ENCODE data around the gene IRAK1BP1. TPM values are rescaled to one million over a fixed set of nuclear protein-coding genes. Genes with fewer than 3 reads are reported as not detected.
"Not testable (repeated sequence)": the region's sequence is repeated elsewhere in the genome, so short reads cannot be mapped to it uniquely, and the experiment has no call there.

IRAK1BP1 gene
- total RNA-seq, 1 experiment from 2014 or later, result 1.8 TPM

- Mint-ChIP-seq H3K9me3 (ENCODE audit: unreplicated experiment) (no peaks in the 10 kb centered on the region), H3K27ac (ENCODE audit: unreplicated experiment) (no peak overlapping the region), H3K4me3 (ENCODE audit: unreplicated experiment) (no peak overlapping the region), H3K36me3 (ENCODE audit: insufficient read depth, unreplicated experiment) (no peaks in the 10 kb centered on the region), H3K4me1 (ENCODE audit: low read depth, unreplicated experiment) (no peaks in the 10 kb centered on the region), H3K27me3 (ENCODE audit: insufficient read depth, unreplicated experiment) (no peaks in the 10 kb centered on the region)
- ChIA-PET CTCF (no interaction called here), POLR2A (no interaction called here)
- DNase-seq, result no peak
- no peak for TF ChIP-seq CTCF (IDR thresholded peaks at IDR 0.05; ENCODE audit: insufficient read depth in 1 of 2, low read depth in 1 of 2, low read length in 1 of 2, severe bottlenecking in 1 of 2, unreplicated experiment in 1 of 2)
- Histone ChIP-seq H3K4me1 (no peaks in the 10 kb centered on the region), H3K27me3 (replicated peaks; ENCODE audit: control insufficient read depth, insufficient read depth, low read length) (no peaks in the 10 kb centered on the region), H3K9me3 (no peaks in the 10 kb centered on the region), H3K36me3 (ENCODE audit: control insufficient read depth, insufficient read depth, low read length) (no peaks in the 10 kb centered on the region), H3K4me3 (ENCODE audit: low read depth, low read length) (no peak overlapping the region)
- BruUV-seq (replicated peaks), result no TSS peak
- intact Hi-C loops (cut with micrococcal nuclease; ENCODE audit: unreplicated experiment), result no loop called here
These were observed 16.3 kb downstream of the IRAK1BP1 start for GRCh38 chr6:78883651-78884050.

- H3K36me3 ChIP-seq (ENCODE audit: control insufficient read depth, insufficient read depth, low read length); H3K4me3 Mint-ChIP-seq (ENCODE audit: unreplicated experiment); H3K36me3 Mint-ChIP-seq (ENCODE audit: insufficient read depth, unreplicated experiment); H3K4me3 ChIP-seq (ENCODE audit: low read depth, low read length); DNase-seq; H3K4me1 Mint-ChIP-seq (ENCODE audit: low read depth, unreplicated experiment); H3K9me3 Mint-ChIP-seq (ENCODE audit: unreplicated experiment); H3K27me3 ChIP-seq (replicated peaks; ENCODE audit: control insufficient read depth, insufficient read depth, low read length); H3K27me3 Mint-ChIP-seq (ENCODE audit: insufficient read depth, unreplicated experiment); CTCF ChIA-PET; H3K27ac Mint-ChIP-seq (ENCODE audit: unreplicated experiment); BruUV-seq (replicated peaks); intact Hi-C loops (cut with micrococcal nuclease; ENCODE audit: unreplicated experiment); H3K4me1 ChIP-seq; H3K9me3 ChIP-seq; POLR2A ChIA-PET: not testable (repeated sequence)
These were observed 22.6 kb downstream of the IRAK1BP1 start for GRCh38 chr6:78889901-78890300.

GRCh38 chr6:78896227-78896626 lies 28.9 kb downstream of the IRAK1BP1 start:
- Histone ChIP-seq H3K27me3 (replicated peaks; ENCODE audit: control insufficient read depth, insufficient read depth, low read length) (no peaks in the 10 kb centered on the region), H3K9me3 (no peaks in the 10 kb centered on the region), H3K4me3 (ENCODE audit: low read depth, low read length) (no peak overlapping the region), H3K36me3 (ENCODE audit: control insufficient read depth, insufficient read depth, low read length) (no peaks in the 10 kb centered on the region), H3K4me1 (no peaks in the 10 kb centered on the region)
- Mint-ChIP-seq H3K4me1 (ENCODE audit: low read depth, unreplicated experiment) (no peaks in the 10 kb centered on the region), H3K27me3 (ENCODE audit: insufficient read depth, unreplicated experiment) (no peaks in the 10 kb centered on the region), H3K4me3 (ENCODE audit: unreplicated experiment) (no peak overlapping the region), H3K36me3 (ENCODE audit: insufficient read depth, unreplicated experiment) (no peaks in the 10 kb centered on the region), H3K9me3 (ENCODE audit: unreplicated experiment) (no peaks in the 10 kb centered on the region), H3K27ac (ENCODE audit: unreplicated experiment) (no peak overlapping the region)
- intact Hi-C loops (cut with micrococcal nuclease; ENCODE audit: unreplicated experiment), result no loop called here
- BruUV-seq (replicated peaks), result no TSS peak
- ChIA-PET CTCF (no interaction called here), POLR2A (no interaction called here)
- no peak for DNase-seq
- TF ChIP-seq CTCF (IDR thresholded peaks at IDR 0.05; ENCODE audit: insufficient read depth in 1 of 2, low read depth in 1 of 2, low read length in 1 of 2, severe bottlenecking in 1 of 2, unreplicated experiment in 1 of 2), result no peak

GRCh38 chr6:78908621-78909020 lies 41.3 kb downstream of the IRAK1BP1 start:
- POLR2A ChIA-PET, result no interaction called here

More at GRCh38 chr6:78908621-78909020, 41.3 kb downstream of the IRAK1BP1 start:
- Mint-ChIP-seq H3K36me3 (ENCODE audit: insufficient read depth, unreplicated experiment) (no peaks in the 10 kb centered on the region), H3K9me3 (ENCODE audit: unreplicated experiment) (no peaks in the 10 kb centered on the region), H3K27ac (ENCODE audit: unreplicated experiment) (no peak overlapping the region), H3K4me1 (ENCODE audit: low read depth, unreplicated experiment) (peaks cover 18% of the 10 kb centered on the region), H3K4me3 (ENCODE audit: unreplicated experiment) (no peak overlapping the region), H3K27me3 (ENCODE audit: insufficient read depth, unreplicated experiment) (no peaks in the 10 kb centered on the region)
- intact Hi-C loops (cut with micrococcal nuclease; ENCODE audit: unreplicated experiment), result no loop called here
- Histone ChIP-seq H3K27me3 (replicated peaks; ENCODE audit: control insufficient read depth, insufficient read depth, low read length) (no peaks in the 10 kb centered on the region), H3K36me3 (ENCODE audit: control insufficient read depth, insufficient read depth, low read length) (no peaks in the 10 kb centered on the region), H3K9me3 (no peaks in the 10 kb centered on the region), H3K4me1 (no peaks in the 10 kb centered on the region), H3K4me3 (ENCODE audit: low read depth, low read length) (no peak overlapping the region)
- CTCF ChIA-PET, result no interaction called here
- BruUV-seq (replicated peaks), result no TSS peak
- no peak for TF ChIP-seq CTCF (IDR thresholded peaks at IDR 0.05; ENCODE audit: insufficient read depth in 1 of 2, low read depth in 1 of 2, low read length in 1 of 2, severe bottlenecking in 1 of 2, unreplicated experiment in 1 of 2)
- no peak for DNase-seq

All from Caco-2 (cell line).